PC-3 (cell line): ENCODE data around the gene LGR4.

Experiments used
- CTCF ChIP-seq: fragments of 300-600 bp; sonication (generic); conservative IDR thresholded peaks from 2 replicates; pipeline ENCODE4 v1.5.1; 2017; ENCODE audit warnings: antibody characterized with exemption, low read depth, mild to moderate bottlenecking, low read length
- EZH2 ChIP-seq: fragments of 300-600 bp; sonication (generic); IDR thresholded peaks from one replicate; pipeline ENCODE4 v1.6.1; 2017; ENCODE audit warnings: antibody characterized with exemption, mild to moderate bottlenecking, low read length; ENCODE audit not compliant: unreplicated experiment

GRCh38 chr11:27429761-27430393, 42.7 kb downstream of the LGR4 start:
- TF ChIP-seq CTCF (no peak), EZH2 (no peak)
